CD4-positive, alpha-beta memory T cell (primary cell): ENCODE measurements around the gene FCGBP. TPM values are rescaled to one million over a fixed set of nuclear protein-coding genes. Genes with fewer than 3 reads are reported as not detected.
A peak's percentile ranks its signal among the peaks of the same experiment; 100 is the strongest.
"Not testable (repeated sequence)": the region's sequence is repeated elsewhere in the genome, so short reads cannot be mapped to it uniquely, and the experiment has no call there.

Experiments
- CTCF ChIA-PET: fragments of 350-600 bp; sonication (Branson Sonifier 250); formaldehyde crosslinking; loops from one replicate; lab custom pipeline; 2021; ENCODE audit warnings: inconsistent platforms; ENCODE audit not compliant: partially characterized antibody; lab: Charles Lee
- POLR2A ChIA-PET: fragments of 350-600 bp; sonication (Branson Sonifier 250); formaldehyde crosslinking; loops from one replicate; lab custom pipeline; 2021; ENCODE audit not compliant: partially characterized antibody; lab: Charles Lee
- DNase-seq, 5 donors: peaks; one replicate each; pipeline versions ENCODE4 v3.0.0 to v3.0.0-alpha.2; 2020 to 2022; ENCODE audit warnings: mixed read lengths in 1 of 5
- H3K27ac ChIP-seq: one replicate; pipeline ENCODE4 v1.7.0; 2013; ENCODE audit warnings: low read depth, low read length
- H3K27me3 ChIP-seq: 2 replicates; pipeline ENCODE4 v1.7.0; 2013; ENCODE audit warnings: mild to moderate bottlenecking, low read length, moderate library complexity; ENCODE audit not compliant: insufficient read depth
- H3K36me3 ChIP-seq: 2 replicates; pipeline ENCODE4 v1.7.0; 2013; ENCODE audit warnings: mild to moderate bottlenecking, low read length, moderate library complexity; ENCODE audit not compliant: insufficient read depth
- H3K4me1 ChIP-seq: 2 replicates; pipeline ENCODE4 v1.7.0; 2013; ENCODE audit warnings: mild to moderate bottlenecking, low read length, moderate library complexity; ENCODE audit not compliant: insufficient read depth
- H3K4me3 ChIP-seq, 2 donors: one replicate each; pipeline ENCODE4 v1.7.0; 2013; ENCODE audit warnings: low read length in 2 of 2, mild to moderate bottlenecking in 1 of 2
- H3K9me3 ChIP-seq, 2 donors: one replicate each; pipeline ENCODE4 v1.7.0; 2013; ENCODE audit warnings: low read length in 2 of 2, control low read depth in 1 of 2; ENCODE audit not compliant: control insufficient read depth in 1 of 2
- H3K27ac Mint-ChIP-seq, 7 donors: one replicate each; pipeline ENCODE4 v1.8.0; 2020 to 2021; ENCODE audit warnings: mixed read lengths in 7 of 7, mild to moderate bottlenecking in 6 of 7, inconsistent platforms in 3 of 7, moderate library complexity in 3 of 7
- H3K27me3 Mint-ChIP-seq, 2 donors: one replicate each; pipeline ENCODE4 v1.8.0; 2020 to 2021; ENCODE audit warnings: mixed read lengths in 2 of 2
- H3K36me3 Mint-ChIP-seq, 2 donors: one replicate each; pipeline ENCODE4 v1.8.0; 2020 to 2021; ENCODE audit warnings: mixed read lengths in 2 of 2, inconsistent platforms in 1 of 2, mild to moderate bottlenecking in 1 of 2
- H3K4me1 Mint-ChIP-seq, 4 donors: one replicate each; pipeline ENCODE4 v1.8.0; 2020 to 2021; ENCODE audit warnings: mixed read lengths in 4 of 4, mild to moderate bottlenecking in 1 of 4
- H3K4me3 Mint-ChIP-seq, 8 donors: one replicate each; pipeline ENCODE4 v1.8.0; 2020 to 2021; ENCODE audit warnings: mixed read lengths in 8 of 8, mild to moderate bottlenecking in 7 of 8, moderate library complexity in 6 of 8, inconsistent platforms in 3 of 8
- H3K9me3 Mint-ChIP-seq, 8 donors: one replicate each; pipeline ENCODE4 v1.8.0; 2020 to 2021; ENCODE audit warnings: mixed read lengths in 8 of 8, mild to moderate bottlenecking in 5 of 8, inconsistent platforms in 3 of 8, moderate library complexity in 1 of 8
- intact Hi-C: fragments of 100-400 bp; cut with micrococcal nuclease; formaldehyde crosslinking; loops from one replicate; pipeline ENCODE4 v1.15.1; 2023
- polyA plus RNA-seq, 2 donors: library from polyadenylated mRNA; unstranded; fragments of 300-500 nt; fragmentation: Illumina TruSeq; gene quantifications; one replicate each; pipeline ENCODE4 v1.2.3, GENCODE V29; 2021
- total RNA-seq, 2 experiments: library from RNA; stranded (reverse); gene quantifications; one replicate each; pipeline ENCODE4 v1.2.3, GENCODE V29; 2021

Gene FCGBP
- total and polyA plus RNA-seq, 4 experiments from 2014 or later: 0.10 to 79.4 (median 37.5) TPM

DNA sequence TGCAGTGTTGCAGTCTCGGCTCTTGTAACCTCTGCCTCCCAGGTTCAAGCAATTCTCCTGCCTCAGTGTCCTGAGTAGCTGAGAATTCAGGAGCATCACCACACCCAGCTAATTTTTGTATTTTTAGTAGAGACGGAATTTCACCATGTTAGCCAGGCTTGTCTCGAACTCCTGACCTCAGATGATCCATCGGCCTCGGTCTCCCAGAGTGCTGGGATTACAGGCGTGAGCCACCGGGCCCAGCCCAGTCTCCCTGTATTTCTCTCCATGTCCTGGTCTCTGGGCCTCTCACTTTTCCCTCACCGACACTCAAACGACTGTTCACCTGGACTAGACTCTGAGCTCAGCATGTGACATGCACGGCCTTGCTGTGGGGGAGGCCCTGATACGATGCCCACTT is 39.3 kb downstream of the FCGBP start:
- CTCF ChIA-PET: interaction anchor here (4.6 kb wide), 1 partner anchor 76 kb away, joined by 20 read pairs; the partner anchor contains the start of gene PSMC4

GRCh38 chr19:39894236-39894606 is 40.2 kb downstream of the FCGBP start:
- H3K4me3 Mint-ChIP-seq, intact Hi-C loops, H3K36me3 ChIP-seq, H3K27ac ChIP-seq, H3K4me1 ChIP-seq, DNase-seq, H3K9me3 Mint-ChIP-seq, H3K4me1 Mint-ChIP-seq, H3K27me3 ChIP-seq, H3K4me3 ChIP-seq, POLR2A ChIA-PET, H3K9me3 ChIP-seq, H3K27ac Mint-ChIP-seq, H3K27me3 Mint-ChIP-seq: not testable (repeated sequence)
- H3K36me3 Mint-ChIP-seq: peaks cover 8 to 20% of the 10 kb centered on the region in 2 donors
- CTCF ChIA-PET: interaction anchor here (4.6 kb wide), 1 partner anchor 77 kb away, joined by 20 read pairs; the partner anchor contains the start of gene PSMC4

More for the DNA sequence above, 39.3 kb downstream of the FCGBP start:
- H3K27me3 Mint-ChIP-seq, H3K9me3 Mint-ChIP-seq, H3K4me1 ChIP-seq, H3K27me3 ChIP-seq, H3K4me3 ChIP-seq, H3K4me1 Mint-ChIP-seq, H3K4me3 Mint-ChIP-seq, H3K36me3 ChIP-seq, DNase-seq, intact Hi-C loops, H3K27ac ChIP-seq, H3K9me3 ChIP-seq: not testable (repeated sequence)
- peak overlapping the region in 1 of 7 donors; percentile 48 for H3K27ac Mint-ChIP-seq
- H3K36me3 Mint-ChIP-seq: peaks cover 8 to 20% of the 10 kb centered on the region in 2 donors
- POLR2A ChIA-PET: interaction anchor here (1.2 kb wide), 1 partner anchor 75 kb away, joined by 8 read pairs; the partner anchor contains the start of gene PSMC4

- peaks cover 8 to 20% of the 10 kb centered on the region in 2 donors for H3K36me3 Mint-ChIP-seq
- intact Hi-C loops, H3K4me3 Mint-ChIP-seq, H3K4me1 ChIP-seq, H3K9me3 Mint-ChIP-seq, H3K36me3 ChIP-seq, H3K27me3 ChIP-seq, POLR2A ChIA-PET, H3K27ac Mint-ChIP-seq, H3K27me3 Mint-ChIP-seq, H3K27ac ChIP-seq, DNase-seq, H3K4me3 ChIP-seq, H3K9me3 ChIP-seq, H3K4me1 Mint-ChIP-seq: not testable (repeated sequence)
- CTCF ChIA-PET: interaction anchor here (4.6 kb wide), 1 partner anchor 77 kb away, joined by 20 read pairs; the partner anchor contains the start of gene PSMC4
Measured at GRCh38 chr19:39893366-39894235, 40.8 kb downstream of the FCGBP start.

DNA sequence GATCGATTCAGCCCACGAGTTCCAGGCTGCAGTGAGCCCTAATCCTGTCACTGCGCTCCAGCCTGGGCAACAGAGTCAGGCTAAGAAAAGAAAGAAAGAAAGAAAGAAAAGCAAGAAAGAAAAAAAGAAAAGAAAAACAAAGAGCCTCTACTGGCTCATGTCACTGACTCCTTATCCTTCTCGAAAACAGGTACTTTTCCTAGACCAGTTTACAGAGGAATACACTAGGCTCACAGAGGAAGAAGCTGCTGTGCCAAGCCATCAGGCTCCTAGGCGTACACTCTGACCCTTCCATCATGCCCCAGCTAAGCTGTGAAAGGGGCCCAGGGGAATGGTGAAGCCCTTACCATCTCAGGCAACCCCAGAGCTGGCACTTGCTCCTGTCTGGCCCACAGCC is 41.9 kb downstream of the FCGBP start:
- POLR2A ChIA-PET, H3K4me3 ChIP-seq, H3K27ac Mint-ChIP-seq, DNase-seq, H3K27me3 Mint-ChIP-seq, intact Hi-C loops, H3K27ac ChIP-seq, H3K9me3 Mint-ChIP-seq, H3K4me1 Mint-ChIP-seq, H3K9me3 ChIP-seq, H3K4me1 ChIP-seq, H3K27me3 ChIP-seq, H3K4me3 Mint-ChIP-seq, H3K36me3 ChIP-seq: not testable (repeated sequence)
- peaks cover 8 to 20% of the 10 kb centered on the region in 2 donors for H3K36me3 Mint-ChIP-seq
- CTCF ChIA-PET: interaction anchor here (4.6 kb wide), 1 partner anchor 78 kb away, joined by 20 read pairs; the partner anchor contains the start of gene PSMC4

DNA sequence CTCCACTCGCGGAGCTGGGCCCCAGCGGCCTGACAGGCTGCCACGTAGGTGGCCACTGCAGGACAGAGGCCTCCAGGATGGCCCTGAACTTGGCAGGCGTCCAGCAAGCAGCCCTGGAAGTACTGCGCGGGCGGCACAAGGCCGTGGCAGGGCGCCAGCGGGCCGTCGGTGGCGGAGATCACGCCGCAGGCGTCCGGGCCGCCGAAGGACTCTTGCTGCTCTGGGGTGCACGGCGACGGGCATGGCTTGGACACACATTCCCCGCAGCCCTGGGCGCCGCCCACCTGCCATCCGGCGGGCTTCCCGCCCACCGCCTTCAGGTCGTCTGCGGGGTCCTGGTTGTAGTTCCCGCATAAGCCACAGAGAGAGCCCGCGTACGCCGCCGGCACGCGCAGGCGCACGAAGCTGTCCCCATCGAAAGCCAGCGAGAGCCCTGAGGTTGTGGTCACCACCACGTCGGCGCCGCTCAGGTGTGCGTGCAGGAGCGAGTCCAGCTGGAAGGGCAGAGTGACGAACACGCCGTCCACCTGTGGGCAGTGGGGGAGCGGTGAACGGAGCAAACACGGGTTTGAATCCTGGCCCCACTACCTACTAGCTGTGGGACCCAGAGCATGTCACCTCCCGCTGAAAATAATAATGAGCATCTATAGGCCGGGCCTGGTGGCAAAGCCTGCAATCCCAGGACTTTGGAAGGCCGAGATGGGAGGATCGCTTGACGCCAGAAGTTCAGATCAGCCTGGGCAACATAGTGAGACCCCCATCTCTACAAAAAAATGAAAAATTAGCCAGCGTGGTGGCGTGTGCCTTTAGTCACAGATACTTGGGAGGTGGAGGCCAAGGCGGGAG is 42.6 kb downstream of the FCGBP start:
- H3K9me3 ChIP-seq, H3K4me1 ChIP-seq, H3K4me3 ChIP-seq, H3K27ac Mint-ChIP-seq, H3K27ac ChIP-seq, H3K4me1 Mint-ChIP-seq, H3K9me3 Mint-ChIP-seq, POLR2A ChIA-PET, H3K36me3 ChIP-seq, intact Hi-C loops, H3K27me3 Mint-ChIP-seq, H3K27me3 ChIP-seq: not testable (repeated sequence)
- peak in 1 of 5 donors; percentile 11 for DNase-seq
- CTCF ChIA-PET: interaction anchor here (4.6 kb wide), 1 partner anchor 79 kb away, joined by 20 read pairs; the partner anchor contains the start of gene PSMC4
- Mint-ChIP-seq H3K36me3 (peaks cover 8 to 20% of the 10 kb centered on the region in 2 donors), H3K4me3 (peak overlapping the region in 2 of 8 donors; percentile 2 to 54)

DNA sequence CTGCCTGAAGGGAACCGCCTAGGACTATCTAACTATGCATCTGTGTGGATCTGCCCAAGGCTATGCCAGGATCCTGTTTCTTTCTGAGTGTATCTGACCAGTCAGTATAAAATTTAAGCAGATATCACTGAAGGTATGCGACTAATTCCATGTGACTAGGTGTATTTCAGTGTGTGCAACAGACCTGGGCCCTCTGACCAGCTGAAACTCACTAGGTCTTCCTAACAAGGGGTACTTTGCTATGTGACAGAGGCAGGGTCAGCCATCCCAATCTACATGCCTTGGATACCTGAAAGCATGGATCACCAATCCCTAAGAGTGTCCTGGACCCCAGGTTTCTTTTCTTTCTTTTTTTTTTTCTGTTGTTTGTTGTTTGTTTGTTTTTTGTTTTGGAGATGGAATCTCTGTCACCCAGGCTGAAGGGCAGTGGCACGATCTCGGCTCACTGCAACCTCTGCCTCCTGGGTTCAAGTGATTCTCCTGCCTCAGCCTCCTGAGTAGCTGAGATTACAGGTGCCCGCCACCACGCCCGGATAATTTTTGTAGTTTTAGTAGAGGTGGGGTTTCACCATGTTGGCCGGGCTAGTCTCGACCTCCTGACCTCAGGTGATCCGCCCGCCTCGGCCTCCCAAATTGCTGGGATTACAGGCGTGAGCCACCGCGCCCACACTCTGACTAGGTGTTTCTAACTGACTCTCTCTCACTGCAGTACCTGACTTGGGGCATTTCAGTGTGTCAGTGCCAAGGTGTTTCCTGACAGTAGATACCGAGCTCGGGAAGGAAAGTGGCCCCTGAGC is 43.5 kb downstream of the FCGBP start:
- intact Hi-C loops: no loop called here
- Histone ChIP-seq H3K9me3 (no peaks in the 10 kb centered on the region), H3K27ac (no peak overlapping the region), H3K4me3 (no peak overlapping the region), H3K27me3 (no peaks in the 10 kb centered on the region), H3K36me3 (no peaks in the 10 kb centered on the region), H3K4me1 (no peaks in the 10 kb centered on the region)
- POLR2A ChIA-PET: no interaction called here
- CTCF ChIA-PET: interaction anchor here (0.7 to 1.5 kb wide), 3 partner anchors 35 to 80 kb away, joined by 3 to 4 read pairs (median 3); partner anchors contain the start of gene PSMC4
- no peak overlapping the region for H3K27ac Mint-ChIP-seq
- no peaks in the 10 kb centered on the region for H3K27me3 Mint-ChIP-seq
- no peaks in the 10 kb centered on the region for H3K9me3 Mint-ChIP-seq
- H3K4me1 Mint-ChIP-seq: no peaks in the 10 kb centered on the region
- peaks cover 8 to 20% of the 10 kb centered on the region in 2 donors for H3K36me3 Mint-ChIP-seq
- no peak for DNase-seq
- H3K4me3 Mint-ChIP-seq: no peak overlapping the region
